Measurements from ENCODE around the gene RPS21. TPM values are rescaled to one million over a fixed set of nuclear protein-coding genes. Genes with fewer than 3 reads are reported as not detected.

The RPS21 gene
- total and polyA plus RNA-seq, 2 of the 13 experiments (the other 11 are each of a cell fraction or from before 2014, with no cell fraction given), result 2,647 to 11,063 TPM

DNA sequence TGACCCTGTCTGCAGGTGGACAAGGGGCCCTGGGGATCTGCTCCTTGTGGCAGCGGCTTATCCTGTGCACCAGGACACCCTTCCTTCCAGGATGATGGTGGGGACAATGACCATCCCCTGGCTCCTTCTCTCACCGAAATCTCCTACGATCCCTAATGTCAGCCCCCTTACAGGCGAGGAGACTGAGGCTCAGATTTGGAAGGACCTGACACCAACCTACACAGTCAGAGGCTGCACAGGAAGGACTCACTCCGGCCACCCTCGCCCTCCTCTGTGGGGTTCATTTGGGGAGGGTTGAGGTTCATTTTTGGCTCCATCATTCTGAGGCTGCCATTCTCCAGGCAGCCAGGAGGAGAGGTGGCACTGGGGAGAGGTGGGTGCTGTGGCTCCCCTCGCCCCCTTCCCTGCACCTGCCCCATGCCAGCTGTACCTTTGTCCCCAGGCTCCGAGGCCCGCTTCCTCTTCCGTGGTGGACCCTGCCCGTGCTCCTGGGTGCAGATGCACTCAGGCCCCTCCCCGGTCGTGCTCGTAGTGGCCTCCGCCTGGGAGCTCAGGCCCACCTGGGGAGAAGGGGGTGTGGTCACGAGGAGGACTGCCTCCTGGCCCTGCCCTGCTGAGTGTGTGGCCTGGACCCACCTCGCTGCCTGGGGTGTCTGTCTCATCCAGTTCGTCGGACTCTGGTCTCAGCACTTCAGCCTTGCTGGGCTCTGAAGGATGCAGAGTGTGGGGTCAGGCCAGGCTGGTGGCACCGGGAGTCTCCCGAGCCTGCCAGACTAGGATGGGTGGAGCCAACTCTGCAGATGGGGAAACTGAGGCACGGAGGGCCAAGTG lies 25.5 kb downstream of the RPS21 start (continued):
- no peak for TF ChIP-seq SMYD3 (CRISPR knock-in tag; IDR thresholded peaks at IDR 0.05)
- 0 out of 2 replicates have a peak, but pooled peaks have one; percentile 28 for TF ChIP-seq KAT8 (CRISPR knock-in tag; IDR thresholded peaks at IDR 0.05)
- TF ChIP-seq NFKB2 (CRISPR knock-in tag; IDR thresholded peaks at IDR 0.05; ENCODE audit: borderline replicate concordance), result 0 out of 2 replicates have a peak, but pooled peaks have one; percentile 20
- TF ChIP-seq, protein P1, sequence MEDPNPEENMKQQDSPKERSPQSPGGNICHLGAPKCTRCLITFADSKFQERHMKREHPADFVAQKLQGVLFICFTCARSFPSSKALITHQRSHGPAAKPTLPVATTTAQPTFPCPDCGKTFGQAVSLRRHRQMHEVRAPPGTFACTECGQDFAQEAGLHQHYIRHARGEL (CRISPR knock-in tag; IDR thresholded peaks at IDR 0.05), result peak; percentile 86; the same call in 1 of the 2 replicates
- TF ChIP-seq RXRA (CRISPR knock-in tag; IDR thresholded peaks at IDR 0.05), result peak; percentile 80
- no peak for TF ChIP-seq SP2 (CRISPR knock-in tag; IDR thresholded peaks at IDR 0.05)
- peak; percentile 64; the same call in 1 of the 2 replicates for TF ChIP-seq HIVEP1 (CRISPR knock-in tag; IDR thresholded peaks at IDR 0.05)
- peak; percentile 63; the same call in 1 of the 2 replicates for TF ChIP-seq NCOA1 (CRISPR knock-in tag; IDR thresholded peaks at IDR 0.05)
- TF ChIP-seq ZNF547 (CRISPR knock-in tag; IDR thresholded peaks at IDR 0.05), result peak; percentile 23
- peak; percentile 76 for TF ChIP-seq SAP130 (CRISPR knock-in tag; IDR thresholded peaks at IDR 0.05; ENCODE audit: low read depth)
- peak; percentile 51; the same call in 1 of the 2 replicates for TF ChIP-seq NCOR1 (IDR thresholded peaks at IDR 0.05; ENCODE audit: borderline replicate concordance, low read length)
- TF ChIP-seq RBFOX2 (IDR thresholded peaks at IDR 0.05; ENCODE audit: low read depth, low read length), result no peak
- TF ChIP-seq, protein P2, sequence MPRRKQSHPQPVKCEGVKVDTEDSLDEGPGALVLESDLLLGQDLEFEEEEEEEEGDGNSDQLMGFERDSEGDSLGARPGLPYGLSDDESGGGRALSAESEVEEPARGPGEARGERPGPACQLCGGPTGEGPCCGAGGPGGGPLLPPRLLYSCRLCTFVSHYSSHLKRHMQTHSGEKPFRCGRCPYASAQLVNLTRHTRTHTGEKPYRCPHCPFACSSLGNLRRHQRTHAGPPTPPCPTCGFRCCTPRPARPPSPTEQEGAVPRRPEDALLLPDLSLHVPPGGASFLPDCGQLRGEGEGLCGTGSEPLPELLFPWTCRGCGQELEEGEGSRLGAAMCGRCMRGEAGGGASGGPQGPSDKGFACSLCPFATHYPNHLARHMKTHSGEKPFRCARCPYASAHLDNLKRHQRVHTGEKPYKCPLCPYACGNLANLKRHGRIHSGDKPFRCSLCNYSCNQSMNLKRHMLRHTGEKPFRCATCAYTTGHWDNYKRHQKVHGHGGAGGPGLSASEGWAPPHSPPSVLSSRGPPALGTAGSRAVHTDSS (CRISPR knock-in tag; conservative IDR thresholded peaks at IDR 0.05), result no peak
- TF ChIP-seq SSRP1 (CRISPR knock-in tag; IDR thresholded peaks at IDR 0.05), result no peak
- TF ChIP-seq ISX (CRISPR knock-in tag; conservative IDR thresholded peaks at IDR 0.05), result no peak
- TF ChIP-seq POLR2A (IDR thresholded peaks at IDR 0.05; ENCODE audit: insufficient read depth in 1 of 2, low read depth in 2 of 2, low read length in 2 of 2), result no peak
- TF ChIP-seq, protein P3, sequence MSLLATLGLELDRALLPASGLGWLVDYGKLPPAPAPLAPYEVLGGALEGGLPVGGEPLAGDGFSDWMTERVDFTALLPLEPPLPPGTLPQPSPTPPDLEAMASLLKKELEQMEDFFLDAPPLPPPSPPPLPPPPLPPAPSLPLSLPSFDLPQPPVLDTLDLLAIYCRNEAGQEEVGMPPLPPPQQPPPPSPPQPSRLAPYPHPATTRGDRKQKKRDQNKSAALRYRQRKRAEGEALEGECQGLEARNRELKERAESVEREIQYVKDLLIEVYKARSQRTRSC (CRISPR knock-in tag; IDR thresholded peaks at IDR 0.05; ENCODE audit: low read depth), result peak; percentile 18; the same call in 1 of the 2 replicates
- TF ChIP-seq MTF1 (CRISPR knock-in tag; IDR thresholded peaks at IDR 0.05), result no peak
- TF ChIP-seq ZNF343 (CRISPR knock-in tag; IDR thresholded peaks at IDR 0.05), result peak; percentile 29; the same call in 1 of the 2 replicates
- TF ChIP-seq ZBTB7A (CRISPR knock-in tag; IDR thresholded peaks at IDR 0.05), result peak; percentile 3
- peak; percentile 69 for TF ChIP-seq TAF15 (IDR thresholded peaks at IDR 0.05; ENCODE audit: low read depth, low read length, poor library complexity, severe bottlenecking)
- TF ChIP-seq DPF2 (CRISPR knock-in tag; IDR thresholded peaks at IDR 0.05; ENCODE audit: borderline replicate concordance, low read depth), result no peak; the same call in 1 of the 2 replicates
- TF ChIP-seq CHD4 (IDR thresholded peaks at IDR 0.05; ENCODE audit: borderline replicate concordance, low read length), result peak; percentile 53; the same call in 1 of the 2 replicates
- TF ChIP-seq, protein P4, sequence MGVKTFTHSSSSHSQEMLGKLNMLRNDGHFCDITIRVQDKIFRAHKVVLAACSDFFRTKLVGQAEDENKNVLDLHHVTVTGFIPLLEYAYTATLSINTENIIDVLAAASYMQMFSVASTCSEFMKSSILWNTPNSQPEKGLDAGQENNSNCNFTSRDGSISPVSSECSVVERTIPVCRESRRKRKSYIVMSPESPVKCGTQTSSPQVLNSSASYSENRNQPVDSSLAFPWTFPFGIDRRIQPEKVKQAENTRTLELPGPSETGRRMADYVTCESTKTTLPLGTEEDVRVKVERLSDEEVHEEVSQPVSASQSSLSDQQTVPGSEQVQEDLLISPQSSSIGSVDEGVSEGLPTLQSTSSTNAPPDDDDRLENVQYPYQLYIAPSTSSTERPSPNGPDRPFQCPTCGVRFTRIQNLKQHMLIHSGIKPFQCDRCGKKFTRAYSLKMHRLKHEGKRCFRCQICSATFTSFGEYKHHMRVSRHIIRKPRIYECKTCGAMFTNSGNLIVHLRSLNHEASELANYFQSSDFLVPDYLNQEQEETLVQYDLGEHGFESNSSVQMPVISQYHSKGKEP (CRISPR knock-in tag; IDR thresholded peaks at IDR 0.05), result no peak
- 0 out of 2 replicates have a peak, but pooled peaks have one; percentile 35 for TF ChIP-seq ZNF670 (CRISPR knock-in tag; IDR thresholded peaks at IDR 0.05; ENCODE audit: borderline replicate concordance)
- TF ChIP-seq HDAC1 (CRISPR knock-in tag; IDR thresholded peaks at IDR 0.05), result peak; percentile 73
- 0 out of 2 replicates have a peak, but pooled peaks have one; percentile 6 for TF ChIP-seq KAT7 (CRISPR knock-in tag; IDR thresholded peaks at IDR 0.05; ENCODE audit: borderline replicate concordance)
- no peak for TF ChIP-seq TMF1 (CRISPR knock-in tag; IDR thresholded peaks at IDR 0.05; ENCODE audit: low read depth)

Measured in HepG2 (cell line).